ENCODE data around the gene PTPRJ. TPM values are rescaled to one million over a fixed set of nuclear protein-coding genes. Genes with fewer than 3 reads are reported as not detected.

PTPRJ gene
- total and polyA plus RNA-seq, 2 donors (not counting 3 experiments of a cell fraction or from before 2014, with no cell fraction given) = 3.1 to 7.7 TPM

GRCh38 chr11:48043111-48043990, 63.0 kb downstream of the PTPRJ start:
- no peaks in the 10 kb centered on the region for H3K9me1 ChIP-seq (replicated peaks; ENCODE audit: control insufficient read depth, extremely low read depth, insufficient read depth, low read length)
- H3K27me3 ChIP-seq (ENCODE audit: control insufficient read depth in 2 of 2, insufficient read depth in 2 of 2, low read length in 2 of 2) = no peaks in the 10 kb centered on the region
- no peak overlapping the region for H3K4me2 ChIP-seq (ENCODE audit: insufficient read depth, low read length)
- no peak overlapping the region for H2AFZ ChIP-seq (ENCODE audit: low read depth, low read length)
- no peak overlapping the region for H3K9ac ChIP-seq (replicated peaks; ENCODE audit: extremely low read depth, insufficient read depth, low read length)
- ChIA-PET POLR2A (no interaction called here), CTCF (no interaction called here)
- TF ChIP-seq CTCF (IDR thresholded peaks at IDR 0.05; ENCODE audit: extremely low read depth in 1 of 2, insufficient read depth in 1 of 2, low read depth in 1 of 2, low read length in 2 of 2) (no peak), JUN (IDR thresholded peaks at IDR 0.05; ENCODE audit: borderline replicate concordance, insufficient read depth, insufficient read length, low read depth) (no peak), EZH2 (IDR thresholded peaks at IDR 0.05; ENCODE audit: borderline replicate concordance, low read depth, low read length, severe bottlenecking) (no peak), POLR2AphosphoS5 (IDR thresholded peaks at IDR 0.05; ENCODE audit: insufficient read depth, low read depth, low read length) (no peak), GATA2 (IDR thresholded peaks at IDR 0.05; ENCODE audit: insufficient read depth, insufficient read length, low read depth, low read length) (no peak), FOS (IDR thresholded peaks at IDR 0.05; ENCODE audit: borderline replicate concordance, insufficient read depth, low read length) (no peak), POLR2A (IDR thresholded peaks at IDR 0.05; ENCODE audit: low read depth, low read length) (no peak), MAX (IDR thresholded peaks at IDR 0.05; ENCODE audit: insufficient read depth, insufficient read length) (no peak), MYC (IDR thresholded peaks at IDR 0.05; ENCODE audit: low read depth, low read length) (no peak)
- no peak overlapping the region for H3K27ac ChIP-seq (ENCODE audit: insufficient read depth, low read depth, low read length)
- H3K36me3 ChIP-seq (ENCODE audit: control insufficient read depth in 2 of 2, extremely low read depth in 1 of 2, insufficient read depth in 2 of 2, low read length in 2 of 2) = no peaks in the 10 kb centered on the region
- H4K20me1 ChIP-seq (replicated peaks; ENCODE audit: control insufficient read depth, extremely low read depth, insufficient read depth, low read length) = no peaks in the 10 kb centered on the region
- intact Hi-C loops (cut with micrococcal nuclease) = no loop called here
- DNase-seq (ENCODE audit: low read depth, low spot score) (no peak), FAIRE-seq (no peak)
- dilution Hi-C loops (cut with MboI; ENCODE audit: extremely low pct_ligation_motif_present, low sequenced_read_pairs) = no loop called here
- no peaks in the 10 kb centered on the region for H3K9me3 ChIP-seq (replicated peaks; ENCODE audit: control insufficient read depth, insufficient read depth, low read length)
- BruUV-seq (replicated peaks) = no TSS peak
- H3K79me2 ChIP-seq (ENCODE audit: control insufficient read depth, insufficient read depth, low read length) = no peaks in the 10 kb centered on the region
- no peak overlapping the region for H3K4me3 ChIP-seq (replicated peaks in 1 of 3; ENCODE audit: insufficient read depth in 1 of 3, low read depth in 1 of 3, low read length in 3 of 3)
- H3K4me1 ChIP-seq (ENCODE audit: control insufficient read depth, extremely low read depth, insufficient read depth, low read length) = no peaks in the 10 kb centered on the region

Measured in endothelial cell of umbilical vein (primary cell).